NCI-H1694 treated with DMSO at 0.1 percent for 48 hours (cell line): ENCODE results near the gene CNTNAP2.
A peak's percentile ranks its signal among the peaks of the same experiment; 100 is the strongest.

ENCODE experiments used
- DNase-seq: peaks from one replicate; lab custom pipeline; 2025; lab: John Stamatoyannopoulos, UW

CNTNAP2 gene

DNA sequence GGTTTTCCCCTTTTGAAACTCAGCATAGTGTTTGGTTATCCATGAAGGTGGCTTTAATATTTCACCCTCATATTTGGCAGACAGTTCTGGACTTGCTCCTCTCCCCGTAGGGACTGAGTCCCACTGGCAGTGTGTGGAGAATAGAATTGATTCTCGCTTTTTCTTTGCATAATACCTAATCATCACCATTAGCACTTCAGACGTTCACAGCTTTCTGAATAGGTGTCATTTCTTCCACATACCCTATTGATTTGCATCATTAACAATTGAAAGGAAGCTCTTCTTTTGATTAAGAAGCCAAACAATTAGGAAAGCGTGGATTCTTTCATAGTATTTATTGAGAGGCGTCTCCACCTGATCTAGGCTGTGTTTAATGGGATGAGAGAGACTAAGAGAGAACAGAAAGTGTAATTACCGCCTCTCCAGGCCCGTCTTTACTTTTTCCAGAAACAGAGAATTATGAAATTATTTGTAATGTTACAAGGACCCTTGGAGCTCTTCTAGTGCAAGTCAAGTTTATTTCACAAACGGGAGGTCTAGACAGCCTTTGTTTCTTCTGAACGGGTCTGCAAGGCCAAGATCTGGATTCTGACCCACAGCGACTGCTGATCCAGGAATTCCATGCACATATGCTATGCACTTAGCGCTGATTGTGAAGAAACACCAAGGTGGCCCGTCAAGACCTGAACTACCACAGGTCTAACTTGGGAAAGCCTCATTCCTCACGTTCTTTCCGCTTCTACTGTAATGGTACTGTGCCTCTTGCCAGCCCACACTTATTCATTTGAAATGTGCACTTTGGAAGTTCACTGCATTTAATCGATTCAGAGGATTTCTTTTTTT is 2224.1 kb downstream of the CNTNAP2 start:
- DNase-seq = no peak

DNA sequence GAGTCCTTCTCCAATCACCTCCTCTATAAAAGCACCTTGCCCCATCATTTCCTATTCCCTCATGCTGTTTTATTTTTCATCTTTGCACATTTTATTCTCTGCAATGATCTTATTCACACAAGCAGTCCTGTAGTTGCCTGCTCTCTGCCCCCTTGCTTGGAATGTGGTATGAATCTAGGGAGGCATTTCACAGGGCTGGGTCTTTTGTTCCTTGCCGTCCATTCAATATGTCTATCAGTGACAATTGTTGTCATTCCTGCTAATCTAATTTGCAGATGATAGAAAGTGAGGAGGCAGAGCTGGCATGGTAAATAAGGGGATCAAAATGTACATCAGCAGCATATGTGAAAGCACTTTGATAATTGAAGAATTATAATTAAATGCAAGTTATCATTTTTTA is 2227.8 kb downstream of the CNTNAP2 start:
- DNase-seq = no peak

DNA sequence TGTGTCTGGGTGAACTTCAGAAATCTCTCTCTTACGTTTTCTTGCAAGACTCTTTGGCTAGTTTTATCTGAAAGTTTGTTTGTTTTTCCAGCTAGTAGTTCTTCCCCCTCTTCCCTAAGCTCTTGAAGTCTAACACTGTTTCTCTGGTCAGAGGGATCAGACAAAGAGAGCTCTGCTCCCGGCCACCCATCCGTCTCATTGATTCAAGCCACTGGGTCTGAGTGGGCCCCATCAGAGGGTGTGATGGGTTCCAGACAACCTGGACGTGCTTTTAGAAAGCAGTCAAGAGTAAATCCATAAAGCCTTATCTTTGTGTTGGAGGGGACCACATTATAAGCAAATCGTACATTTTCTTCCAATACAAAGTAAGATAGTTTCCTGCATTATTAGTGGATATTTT is 2231.4 kb downstream of the CNTNAP2 start:
- no peak for DNase-seq

DNA sequence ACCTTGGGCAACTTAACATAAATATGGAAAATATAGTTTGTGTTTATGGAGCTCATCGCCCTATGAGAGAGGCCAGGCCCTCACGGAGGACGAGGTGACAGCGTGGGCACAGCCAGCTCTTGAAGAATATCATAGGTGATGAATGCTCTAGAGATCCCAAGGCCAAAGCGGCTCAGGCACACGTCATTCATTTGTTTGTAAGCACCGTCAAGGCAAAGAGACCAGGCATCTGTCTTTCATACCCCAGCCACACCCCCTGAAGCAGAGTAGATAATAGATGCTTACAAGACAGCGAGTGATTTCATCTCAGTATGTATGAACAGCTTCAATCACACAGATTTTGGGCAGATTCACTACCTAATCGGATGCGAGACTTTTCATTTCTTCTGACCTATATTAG is 2231.9 kb downstream of the CNTNAP2 start:
- no peak for DNase-seq

DNA sequence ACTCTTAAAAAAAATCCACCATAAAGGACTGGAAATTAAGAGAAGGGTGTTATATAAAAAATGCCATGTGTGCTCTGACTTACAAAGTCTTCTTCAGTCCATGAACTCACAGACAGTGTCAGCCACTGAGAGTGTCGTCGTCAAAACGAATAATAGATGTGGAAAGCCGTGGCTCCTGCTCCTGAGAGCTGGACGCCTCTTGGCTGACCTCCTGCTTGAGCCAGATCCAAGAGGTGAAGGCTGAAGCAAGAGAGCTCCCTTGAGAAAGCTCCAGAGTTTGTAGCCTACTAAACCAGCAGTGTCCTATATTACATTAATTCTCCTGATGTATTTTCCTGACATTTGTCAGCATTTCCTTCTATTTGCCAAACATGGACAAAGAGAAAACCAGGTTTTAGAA is 2239.7 kb downstream of the CNTNAP2 start:
- DNase-seq = no peak

DNA sequence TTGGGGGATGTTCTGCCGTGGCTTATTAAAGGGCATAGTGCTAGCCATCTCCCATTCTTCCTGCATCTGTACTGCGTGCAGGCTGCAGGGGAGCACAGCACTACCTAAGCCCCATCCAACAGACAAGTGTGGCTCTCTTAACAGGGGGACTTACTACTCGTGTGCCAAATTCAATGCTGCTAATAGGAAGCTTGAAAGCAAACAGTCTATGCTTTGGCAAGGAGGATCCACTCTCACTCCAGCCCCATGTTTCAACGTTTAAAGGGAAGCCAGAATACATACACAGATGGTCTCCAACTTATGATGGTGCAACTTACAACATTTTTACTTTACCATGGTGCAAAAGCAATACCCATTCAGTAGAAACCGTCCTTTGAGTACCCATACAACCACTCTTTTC is 2245.9 kb downstream of the CNTNAP2 start:
- DNase-seq = no peak

DNA sequence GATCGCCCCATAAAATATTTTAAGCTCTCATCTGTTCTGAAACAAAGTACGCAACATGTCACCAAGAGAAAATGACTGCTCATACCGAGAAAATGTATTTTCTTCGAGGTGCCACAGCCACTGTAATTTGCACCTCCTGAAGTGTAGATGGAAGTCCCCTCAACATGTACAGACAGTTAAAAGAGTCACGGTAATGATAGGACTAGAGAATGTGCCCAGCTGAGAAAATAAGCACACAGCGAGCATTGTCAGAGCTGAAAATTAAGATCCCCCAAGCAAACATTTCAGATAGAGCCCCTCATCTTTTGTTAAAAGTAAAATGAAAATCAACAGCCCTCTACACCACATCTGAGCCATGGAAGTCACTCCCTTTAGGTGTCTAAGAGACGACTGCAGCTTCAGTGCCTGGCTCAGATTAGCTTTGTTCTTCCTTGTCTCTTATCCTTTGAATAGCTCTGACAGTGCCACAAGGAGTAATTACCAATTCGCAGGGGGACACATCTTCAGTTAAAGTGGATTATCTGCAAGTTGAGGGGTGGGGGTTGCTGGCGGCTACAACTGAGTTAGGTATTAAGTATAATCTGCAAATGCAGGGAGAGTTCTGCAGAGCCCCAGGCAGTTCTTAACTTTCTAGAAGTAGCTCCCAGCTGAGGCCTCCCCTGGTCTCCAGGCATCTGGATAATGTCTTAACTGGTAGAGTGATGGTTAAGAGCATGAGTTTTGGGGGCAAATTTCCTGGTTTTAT is 2251.3 kb downstream of the CNTNAP2 start:
- no peak for DNase-seq

DNA sequence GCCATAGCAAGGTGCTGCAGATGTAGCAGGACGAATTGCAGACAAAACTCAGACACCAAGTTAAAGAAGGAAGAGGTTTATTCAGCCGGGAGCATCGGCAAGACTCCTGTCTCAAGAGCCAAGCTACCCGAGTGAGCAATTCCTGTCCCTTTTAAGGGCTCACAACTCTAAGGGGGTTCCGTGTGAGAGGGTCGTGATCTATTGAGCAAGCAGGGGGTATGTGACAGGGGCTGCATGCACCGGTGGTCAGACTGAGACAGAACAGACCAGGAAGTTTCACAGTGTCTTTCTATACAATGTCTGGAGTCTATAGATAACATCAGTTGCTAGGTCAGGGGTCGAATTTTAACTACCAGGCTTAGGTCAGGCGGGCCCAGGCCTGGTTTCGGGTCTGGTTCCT is 2252.0 kb downstream of the CNTNAP2 start:
- no peak for DNase-seq

DNA sequence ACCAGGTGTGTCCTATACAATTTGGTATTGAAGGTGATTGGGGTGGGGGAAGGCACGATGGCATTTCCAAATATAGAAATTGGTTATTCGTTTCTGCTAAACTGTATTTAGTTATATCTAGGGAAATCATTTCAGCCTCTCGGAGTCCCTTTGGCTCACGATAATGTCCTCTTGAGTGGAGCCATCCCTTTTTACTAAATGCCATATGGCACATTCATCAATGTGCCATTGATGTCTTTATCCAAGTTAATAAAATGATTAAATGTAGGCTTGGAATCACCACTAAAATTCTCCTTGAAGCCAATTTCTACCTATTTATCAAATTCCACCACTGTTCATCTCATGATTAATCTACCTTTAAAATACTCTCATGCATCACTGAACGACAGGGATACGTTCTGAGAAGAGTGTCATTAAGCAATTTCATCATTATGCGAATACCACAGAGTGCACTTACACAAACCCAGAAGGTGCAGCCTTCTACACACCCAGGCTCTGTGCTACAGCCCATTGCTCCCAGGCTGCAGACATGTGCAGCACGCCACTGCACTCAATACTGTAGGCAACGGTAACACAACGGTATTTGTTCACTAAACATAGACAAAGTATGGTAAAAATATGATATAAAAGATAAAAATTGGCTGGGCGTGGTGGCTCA is 2254.8 kb downstream of the CNTNAP2 start:
- peak; percentile 10 for DNase-seq

DNA sequence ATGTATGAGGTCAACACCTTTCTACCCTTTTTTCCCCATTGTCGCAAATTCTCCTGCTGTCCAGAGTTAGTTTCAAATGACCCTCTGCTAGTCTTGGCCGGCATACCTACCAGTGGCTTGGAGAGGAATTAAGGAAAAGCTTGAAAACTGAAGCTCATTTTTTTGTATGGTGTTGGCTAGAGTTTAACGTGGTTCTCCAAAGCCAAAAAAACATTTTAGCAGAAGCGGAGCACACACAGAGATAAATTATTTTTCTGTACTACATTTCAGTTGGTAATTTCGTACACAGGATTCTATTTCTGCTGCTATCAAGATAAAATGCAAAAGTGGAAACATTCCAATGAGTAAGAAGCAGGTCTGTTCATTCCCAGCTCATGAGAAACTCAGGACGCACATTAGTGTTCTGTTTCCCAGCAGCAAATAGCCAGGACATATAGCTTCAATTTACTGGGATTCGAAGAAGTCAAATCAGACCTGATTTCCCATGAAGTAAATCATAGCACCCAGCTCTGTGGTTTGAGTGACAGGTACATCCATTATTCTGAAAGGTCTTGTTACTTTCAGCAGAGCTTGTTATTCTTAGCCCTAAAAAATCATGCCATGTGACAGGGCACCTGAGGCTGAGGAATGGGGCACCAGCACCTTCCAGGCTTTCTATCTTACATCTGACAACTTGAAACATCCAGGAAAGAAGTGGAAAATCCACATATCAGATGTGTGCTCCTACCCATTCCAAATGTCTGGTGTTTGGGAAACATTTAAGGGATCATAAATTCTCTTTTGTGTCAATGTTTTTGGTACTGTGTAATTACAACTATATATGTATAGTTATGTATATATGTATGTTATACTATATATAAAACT is 2258.0 kb downstream of the CNTNAP2 start:
- no peak for DNase-seq

DNA sequence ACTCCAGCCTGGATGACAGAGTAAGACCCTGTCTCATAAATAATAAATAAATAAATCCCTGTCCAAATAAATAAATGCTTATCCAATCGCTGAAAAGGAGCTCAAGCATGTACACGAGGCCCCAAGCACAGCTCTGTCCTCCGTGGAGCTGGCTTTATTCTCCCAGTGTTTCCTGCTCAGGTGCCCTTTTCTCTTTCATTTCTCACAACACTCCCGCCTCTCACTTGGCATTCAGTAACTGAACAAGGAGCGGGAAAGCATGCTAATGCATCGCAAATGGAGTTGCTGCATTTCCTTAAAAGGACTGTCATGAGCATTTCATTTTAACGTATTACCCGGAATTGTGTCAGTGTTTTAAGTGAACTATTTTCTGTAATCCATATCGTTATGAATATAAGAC is 2263.1 kb downstream of the CNTNAP2 start:
- DNase-seq = no peak

DNA sequence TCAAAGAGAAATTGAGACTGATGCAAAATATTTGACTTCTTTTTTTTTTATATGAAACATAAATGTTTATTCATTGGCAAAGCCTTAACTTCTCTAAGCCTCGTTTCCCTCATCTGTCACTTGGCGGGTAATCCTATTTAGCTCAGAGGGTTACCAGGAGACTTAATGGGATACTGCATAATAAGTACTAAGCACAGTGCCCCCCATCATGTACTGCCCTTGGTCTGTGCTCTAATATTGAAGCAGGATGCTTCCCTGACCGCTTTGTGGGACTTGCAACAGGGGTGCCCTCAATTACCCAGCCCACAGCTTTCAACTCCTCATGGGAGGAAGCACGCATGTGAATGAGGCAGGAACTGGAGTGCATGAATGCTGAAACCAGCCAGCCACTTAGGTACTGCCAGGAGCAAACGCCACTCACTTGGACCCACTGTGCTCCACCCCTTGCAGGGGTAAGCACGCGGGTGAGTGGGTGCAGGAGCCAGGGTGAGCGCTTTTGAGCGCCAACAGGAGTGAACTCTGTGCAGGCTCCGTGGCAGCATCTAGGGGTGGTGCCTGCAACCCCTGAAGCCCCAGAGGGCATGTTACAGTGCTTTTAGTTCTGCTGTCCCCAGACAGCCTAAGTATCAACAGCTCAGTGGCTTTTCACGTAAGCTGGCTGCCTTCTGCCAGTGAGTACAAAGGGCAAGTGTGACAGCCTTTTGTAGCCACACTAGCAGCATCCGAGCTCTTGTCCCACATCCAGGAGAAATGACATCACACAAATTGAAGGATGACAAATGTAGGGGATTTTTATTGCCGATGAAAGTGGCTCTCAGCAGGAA is 2264.2 kb downstream of the CNTNAP2 start:
- no peak for DNase-seq

DNA sequence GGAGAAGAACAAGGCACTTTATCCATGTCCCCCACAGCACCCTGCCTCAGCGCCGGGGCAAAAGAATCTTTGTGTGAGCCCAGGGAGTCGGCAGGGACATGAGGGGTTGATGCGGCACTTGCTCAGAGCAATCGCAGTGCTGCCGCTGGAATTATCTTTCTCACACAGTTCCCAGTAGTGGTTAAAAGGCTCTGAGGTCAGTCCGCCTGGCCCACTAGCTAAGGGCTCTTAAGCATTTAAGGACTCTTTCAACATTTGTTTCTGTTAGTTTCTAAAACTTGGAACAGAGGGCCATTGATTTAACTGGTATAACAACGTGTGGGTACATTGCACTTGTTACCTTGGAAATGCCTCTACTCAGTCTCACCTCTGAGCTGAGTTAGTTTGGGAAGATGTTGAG is 2266.0 kb downstream of the CNTNAP2 start:
- DNase-seq = no peak

DNA sequence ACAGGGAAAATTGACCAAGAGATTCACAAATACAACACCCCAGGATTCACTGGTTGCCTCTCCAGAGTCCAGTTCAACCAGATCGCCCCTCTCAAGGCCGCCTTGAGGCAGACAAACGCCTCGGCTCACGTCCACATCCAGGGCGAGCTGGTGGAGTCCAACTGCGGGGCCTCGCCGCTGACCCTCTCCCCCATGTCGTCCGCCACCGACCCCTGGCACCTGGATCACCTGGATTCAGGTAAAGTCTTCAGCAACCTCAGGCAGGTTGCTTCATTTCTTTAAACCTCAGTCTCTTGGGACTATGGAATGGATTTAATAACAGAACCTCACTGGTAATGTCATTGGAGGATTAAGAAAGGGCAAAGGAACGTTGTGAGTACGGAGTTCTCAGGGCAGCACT is 2267.1 kb downstream of the CNTNAP2 start:
- no peak for DNase-seq

DNA sequence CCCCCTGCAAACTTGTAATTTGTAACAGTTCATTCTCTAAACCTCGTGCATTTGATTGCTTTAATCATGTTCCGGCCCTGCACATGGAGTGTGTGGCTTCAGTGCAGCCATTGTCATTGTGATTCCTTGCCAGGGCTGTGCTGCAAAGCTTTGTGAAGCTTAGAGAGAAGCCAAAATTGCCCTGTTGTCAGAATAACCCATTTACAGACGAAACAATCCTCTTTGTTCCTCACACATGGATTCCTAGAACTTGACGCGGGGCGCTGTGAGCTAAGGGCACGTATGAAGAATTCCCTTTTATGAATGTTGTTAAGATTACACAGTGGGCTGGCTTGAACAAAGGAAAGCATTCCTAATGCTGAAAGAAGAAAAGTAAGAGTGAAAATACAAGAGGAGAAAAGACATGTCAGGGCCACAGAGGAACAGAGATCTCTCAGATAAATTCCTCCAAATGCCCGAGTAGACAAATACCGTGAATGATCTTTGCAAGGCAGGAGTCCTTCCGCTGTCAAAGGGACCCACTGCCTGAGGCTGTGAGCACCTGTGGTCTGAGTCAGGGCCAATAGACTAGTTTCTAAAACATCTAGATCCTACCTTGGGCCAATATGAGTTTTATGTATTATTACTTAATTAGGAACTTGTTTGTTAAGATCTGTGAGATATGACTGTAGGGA is 2268.5 kb downstream of the CNTNAP2 start:
- no peak for DNase-seq

DNA sequence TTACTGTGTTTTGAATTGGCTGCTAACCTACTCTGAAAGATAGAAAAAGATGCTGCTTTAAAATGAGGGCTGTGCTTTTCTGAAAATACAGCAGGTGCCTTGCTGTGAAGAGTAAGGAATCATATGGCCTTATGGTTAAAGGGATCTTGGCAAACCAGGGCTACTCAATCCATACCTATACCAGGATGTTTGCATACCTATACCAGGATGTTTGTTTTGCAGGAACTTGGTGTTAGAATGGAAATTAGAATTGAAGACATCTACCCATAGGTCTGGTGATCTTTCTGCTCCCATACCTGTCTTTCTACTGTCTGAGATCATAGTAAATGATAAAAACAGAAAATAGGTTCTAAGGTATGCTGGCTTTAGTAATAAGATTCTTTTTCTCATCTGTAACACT is 2273.8 kb downstream of the CNTNAP2 start:
- DNase-seq = no peak

DNA sequence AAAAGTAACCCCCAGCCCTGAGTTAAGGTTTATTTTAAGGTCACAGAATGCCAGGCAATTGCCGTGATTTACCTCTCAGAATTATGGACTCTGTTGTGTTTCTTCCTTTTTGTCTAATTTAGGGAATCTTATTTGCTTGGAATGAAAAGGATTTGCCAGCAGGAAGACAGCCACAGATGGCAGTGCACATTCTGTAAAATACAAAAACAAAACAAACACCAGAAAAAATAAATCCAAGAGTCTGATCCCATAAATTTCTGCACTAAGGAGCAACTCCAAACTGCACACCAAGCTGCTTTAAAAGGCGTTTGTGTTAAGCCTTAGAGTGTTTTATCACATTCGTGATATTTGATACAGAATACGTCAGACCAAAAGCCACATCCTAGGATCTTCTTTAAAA is 2275.0 kb downstream of the CNTNAP2 start:
- no peak for DNase-seq

DNA sequence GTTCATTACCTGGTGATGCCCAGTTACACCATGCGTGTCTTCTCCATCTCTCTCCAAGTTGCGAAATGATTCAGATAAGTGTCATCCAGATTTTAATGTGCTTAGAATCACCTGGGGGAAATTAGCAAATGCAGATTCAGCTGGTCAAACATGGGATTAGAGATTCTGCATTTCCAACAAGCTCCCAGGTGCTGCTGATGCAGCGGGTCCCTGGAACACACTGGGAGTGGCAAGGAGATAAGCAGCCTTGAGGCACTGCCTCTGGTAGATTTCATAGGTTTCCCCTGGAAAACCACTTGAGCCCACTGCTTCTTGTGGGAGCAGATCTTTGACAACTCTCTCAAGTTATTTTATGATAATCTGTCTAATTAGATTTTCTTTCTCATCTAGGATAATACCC is 2278.0 kb downstream of the CNTNAP2 start:
- DNase-seq = no peak

DNA sequence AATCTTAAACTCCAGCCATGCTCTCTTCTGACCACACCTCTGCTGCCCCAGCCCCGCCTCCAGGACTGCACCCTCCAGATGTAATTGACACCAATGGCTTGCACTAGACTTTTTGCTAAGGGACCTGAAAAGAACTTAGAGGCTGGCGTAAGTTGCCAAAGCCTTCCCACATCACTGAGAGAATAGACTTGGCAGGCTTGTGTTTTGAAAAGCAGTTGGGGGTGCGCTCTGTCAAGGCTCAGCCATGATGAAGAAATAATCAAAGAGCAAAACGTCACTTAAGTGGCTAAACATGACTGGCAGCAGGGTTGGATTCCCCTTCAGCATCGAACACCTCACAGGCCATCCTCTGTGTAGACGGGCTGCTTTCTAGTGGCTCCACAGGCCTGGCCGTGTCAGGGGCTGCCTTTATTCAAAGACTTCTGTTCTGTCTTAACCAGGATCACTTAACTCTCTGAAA is 2278.8 kb downstream of the CNTNAP2 start:
- DNase-seq = no peak

DNA sequence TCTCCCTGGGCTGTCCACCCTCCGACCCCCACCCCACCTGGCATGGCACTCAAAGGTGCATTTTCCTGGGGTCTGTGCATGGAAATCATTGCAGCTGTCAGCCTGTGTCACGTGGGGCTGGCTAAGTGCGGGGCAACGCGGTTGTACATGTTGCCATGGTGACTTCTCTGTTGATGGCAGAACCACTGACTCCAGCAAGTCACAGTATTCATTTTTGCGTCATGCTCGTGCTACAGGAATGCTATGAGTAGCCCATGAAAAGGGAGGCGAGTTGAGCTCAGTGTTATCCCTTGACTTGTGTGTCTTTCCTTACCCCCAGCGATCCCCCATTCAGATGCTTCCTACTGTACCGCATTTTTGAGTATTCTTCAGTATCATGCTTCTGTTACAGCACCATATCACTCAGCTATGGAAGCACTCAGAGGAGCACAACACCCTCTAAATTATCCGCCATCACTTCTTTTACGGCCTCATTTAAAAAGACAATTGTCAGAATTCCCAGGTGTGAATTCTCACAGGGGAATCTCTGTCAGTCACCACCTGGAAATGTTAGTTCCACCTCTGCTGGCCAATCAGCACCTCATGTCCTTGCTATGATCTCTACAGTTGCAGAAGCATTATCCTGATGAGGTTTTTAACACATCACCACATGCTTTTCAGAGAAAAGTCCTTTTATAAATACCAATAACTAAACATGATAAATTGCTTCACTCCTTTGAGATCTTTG is 2279.6 kb downstream of the CNTNAP2 start:
- DNase-seq = no peak
